HG03460 (cell line): ENCODE results near the gene NXN.
"Not testable (repeated sequence)": the region's sequence is repeated elsewhere in the genome, so short reads cannot be mapped to it uniquely, and the experiment has no call there.

Experiments
- ATAC-seq: cut with Tn5 transposase; IDR thresholded peaks from one replicate; pipeline ENCODE4 v1.9.1; 2021; ENCODE audit not compliant: unreplicated experiment

Gene NXN

DNA sequence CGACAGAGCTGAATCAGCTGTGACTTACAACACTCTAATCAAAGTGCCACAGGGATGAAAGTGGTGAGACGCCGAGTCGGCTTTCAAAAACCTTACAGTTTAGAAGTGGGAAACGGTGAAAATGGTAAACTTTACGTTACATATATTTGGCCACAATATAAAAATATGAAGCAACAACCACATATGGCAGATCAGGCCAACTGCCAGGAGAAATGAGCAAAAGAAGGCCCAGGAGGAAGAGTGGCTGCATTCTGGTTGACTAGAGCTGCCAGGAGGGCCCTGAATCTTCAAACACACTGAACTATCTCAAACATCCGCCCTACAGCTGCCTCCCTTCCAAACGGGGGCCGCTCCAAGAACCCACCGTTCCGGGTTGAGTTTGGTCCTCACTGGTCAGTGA, 141.1 kb downstream of the NXN start:
- no peak for ATAC-seq

DNA sequence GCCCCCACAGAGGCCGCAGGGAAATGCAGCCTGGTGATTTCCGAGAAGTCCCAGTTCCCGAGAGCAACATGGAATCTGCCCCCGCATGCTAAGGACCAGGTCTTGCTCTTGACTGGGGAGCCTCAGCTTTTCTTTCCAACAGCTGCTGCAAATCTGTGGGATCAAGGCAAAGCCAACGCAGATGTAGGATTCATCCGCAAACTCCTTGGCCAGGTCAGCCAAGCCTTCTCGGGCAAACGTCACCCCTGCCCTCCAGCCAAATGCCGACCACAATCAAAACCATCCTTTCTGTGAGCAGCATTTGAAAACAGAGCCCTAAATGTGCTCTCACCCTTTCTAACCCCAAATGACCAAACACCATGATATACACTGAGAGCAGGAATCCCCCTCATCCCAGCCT, 143.4 kb downstream of the NXN start:
- ATAC-seq, result no peak

GRCh38 chr17:835721-836120, 143.9 kb downstream of the NXN start:
- ATAC-seq, result not testable (repeated sequence)

DNA sequence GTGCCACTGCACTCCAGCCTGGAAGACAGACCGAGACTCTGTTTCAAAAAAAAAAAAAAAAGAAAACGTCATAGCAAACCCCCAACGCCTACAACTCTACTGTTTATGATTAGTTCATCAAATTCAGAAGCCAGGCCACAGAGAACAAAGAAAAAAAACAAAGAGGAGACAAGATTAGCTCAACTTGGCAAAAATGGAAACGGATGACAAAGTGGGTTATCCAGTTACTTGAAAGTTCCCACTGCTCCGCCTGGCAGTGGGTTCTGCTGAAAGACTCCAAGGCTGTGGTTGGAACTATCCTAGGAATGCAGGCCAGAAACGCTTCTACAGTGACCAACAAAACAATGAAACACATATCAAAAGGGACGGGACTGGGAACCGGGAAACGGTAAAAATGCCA, 144.3 kb downstream of the NXN start:
- no peak for ATAC-seq

DNA sequence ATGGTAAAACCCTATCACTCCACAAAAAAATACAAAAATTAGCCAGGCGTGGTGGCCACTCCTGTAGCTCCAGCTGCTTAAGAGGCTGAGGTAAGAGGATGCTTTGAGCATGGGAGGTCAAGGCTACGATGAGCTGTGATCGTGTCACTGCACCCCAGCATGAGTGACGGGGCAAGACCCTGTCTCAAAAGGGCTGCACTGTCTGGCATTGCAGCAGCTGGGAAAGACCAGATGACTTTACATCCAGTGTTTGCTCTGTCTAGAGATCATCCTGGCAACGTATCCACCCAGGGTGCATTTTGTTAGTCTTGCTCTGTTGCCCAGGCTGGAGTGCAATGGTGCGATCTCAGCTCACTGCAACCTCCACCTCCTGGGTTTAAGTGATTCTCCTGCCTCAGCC, 145.4 kb downstream of the NXN start:
- ATAC-seq, result no peak

DNA sequence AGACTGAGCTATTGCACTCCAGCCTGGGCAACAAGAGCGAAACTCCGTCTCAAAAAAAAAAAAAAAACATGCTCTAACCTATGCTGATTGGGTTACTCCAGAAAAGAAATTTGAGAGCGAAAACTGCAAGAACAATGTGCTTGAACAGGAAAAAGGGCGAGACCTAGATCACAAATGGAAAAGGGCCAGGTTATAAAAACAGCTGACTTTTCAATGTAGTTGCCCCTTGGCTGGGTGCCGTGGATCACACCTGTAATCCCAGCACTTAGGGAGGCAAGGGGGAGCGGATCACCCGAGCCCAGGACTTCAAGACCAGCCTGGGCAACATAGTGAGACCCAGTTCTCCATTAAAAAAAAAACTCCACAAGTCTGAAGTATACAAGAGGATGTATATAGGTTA, 148.6 kb downstream of the NXN start:
- ATAC-seq, result no peak

DNA sequence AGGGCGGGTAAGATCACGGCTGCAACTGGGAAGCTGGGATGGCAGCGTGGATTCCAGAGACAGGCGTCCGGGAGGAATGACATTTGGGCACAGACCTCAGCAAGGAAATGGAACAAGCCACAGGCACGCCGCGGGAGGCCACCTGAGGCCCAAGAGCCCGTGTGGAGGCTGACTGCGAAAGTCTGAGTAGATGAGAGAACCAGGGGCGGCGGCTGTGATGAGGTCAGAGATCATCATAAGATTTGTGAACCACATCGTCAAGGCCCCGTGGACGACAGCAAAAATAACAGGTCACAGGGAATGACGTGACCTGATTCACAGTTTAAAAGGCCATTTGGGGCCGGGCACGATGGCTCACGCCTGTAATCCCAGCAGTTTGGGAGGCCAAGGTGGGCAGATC, 149.2 kb downstream of the NXN start:
- no peak for ATAC-seq

GRCh38 chr17:829614-830013, 150.0 kb downstream of the NXN start:
- not testable (repeated sequence) for ATAC-seq

DNA sequence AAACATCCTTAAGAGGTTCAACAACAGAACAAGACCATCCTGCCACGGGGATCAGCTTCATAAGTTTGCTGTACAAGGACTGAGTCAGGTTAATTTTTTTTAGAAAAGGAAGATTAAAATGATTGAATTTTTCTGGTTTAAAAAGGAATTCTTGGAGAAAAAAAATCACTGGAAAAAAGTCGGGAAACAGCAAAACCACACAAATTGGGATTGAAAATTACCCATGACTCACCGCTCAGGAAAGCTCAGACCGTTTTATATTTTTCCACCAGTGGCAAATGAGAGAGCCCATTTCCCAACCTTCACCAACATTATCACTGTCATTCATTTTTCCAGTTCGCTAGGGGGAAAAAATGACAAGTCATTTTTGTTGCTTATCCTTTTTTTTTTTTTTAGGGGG, 150.8 kb downstream of the NXN start:
- no peak for ATAC-seq

DNA sequence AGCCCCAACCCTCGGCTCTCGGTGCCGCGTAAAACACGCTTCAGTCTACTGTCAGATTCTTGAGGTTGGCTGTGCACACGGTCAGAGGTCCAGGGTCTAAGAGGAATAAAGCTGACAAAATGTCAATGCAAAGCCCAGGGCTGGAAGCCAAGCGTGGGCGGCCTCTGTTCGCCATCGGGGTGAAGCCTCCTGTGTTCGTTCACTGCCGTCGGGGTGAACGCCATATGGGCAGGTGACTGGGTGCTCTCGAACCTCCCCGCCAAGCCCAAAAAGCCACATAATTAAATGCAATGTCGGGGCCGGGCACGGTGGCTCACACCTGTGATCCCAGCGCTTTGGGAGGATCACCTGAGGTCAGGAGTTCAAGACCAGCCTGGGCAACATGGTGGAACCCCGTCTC, 152.8 kb downstream of the NXN start:
- ATAC-seq, result no peak

DNA sequence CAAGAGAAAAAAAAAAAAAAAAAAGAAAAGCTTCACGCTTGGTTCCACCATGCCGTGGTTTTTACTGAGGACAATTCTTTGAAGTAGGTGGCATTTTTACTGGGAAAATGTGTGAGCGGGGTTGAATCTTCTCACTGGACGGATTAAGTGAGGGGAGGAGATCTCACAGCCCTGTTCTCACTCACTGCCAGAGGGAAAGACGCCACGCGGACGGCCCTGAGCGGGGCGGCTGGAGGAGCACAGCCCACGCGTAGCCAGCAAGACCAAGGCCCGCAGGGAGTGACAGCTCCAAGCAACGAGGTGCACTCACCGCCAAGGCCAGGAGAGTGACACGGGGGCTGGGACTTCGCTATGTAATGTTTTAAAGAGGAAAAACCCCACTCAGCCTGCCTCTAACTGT, 154.4 kb downstream of the NXN start:
- ATAC-seq, result no peak

- no peak for ATAC-seq
Observed at GRCh38 chr17:824378-824777, 155.2 kb downstream of the NXN start.

DNA sequence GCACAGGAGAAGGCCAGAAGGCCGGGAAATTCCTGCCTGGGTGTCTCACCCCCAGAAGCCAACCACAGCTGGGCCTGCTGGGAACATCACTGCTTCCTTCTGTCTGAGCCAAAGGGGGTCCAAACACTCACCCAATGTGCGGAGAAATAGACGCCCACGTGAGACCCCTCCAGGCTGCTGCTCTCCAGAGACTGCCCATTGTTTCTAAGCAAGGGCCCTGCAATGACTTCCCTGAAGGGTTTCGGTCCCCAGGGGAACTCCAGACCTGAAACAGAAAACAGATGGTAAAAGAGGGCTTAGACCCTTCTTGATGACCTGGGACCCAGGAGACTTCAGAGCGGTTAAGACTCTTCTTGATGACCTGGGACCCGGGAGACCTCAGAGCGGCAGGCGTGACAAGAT, 156.1 kb downstream of the NXN start:
- ATAC-seq, result no peak

GRCh38 chr17:819251-819650, 160.3 kb downstream of the NXN start:
- ATAC-seq, result no peak

- ATAC-seq, result no peak
Observed at GRCh38 chr17:814371-814770, 165.2 kb downstream of the NXN start.

DNA sequence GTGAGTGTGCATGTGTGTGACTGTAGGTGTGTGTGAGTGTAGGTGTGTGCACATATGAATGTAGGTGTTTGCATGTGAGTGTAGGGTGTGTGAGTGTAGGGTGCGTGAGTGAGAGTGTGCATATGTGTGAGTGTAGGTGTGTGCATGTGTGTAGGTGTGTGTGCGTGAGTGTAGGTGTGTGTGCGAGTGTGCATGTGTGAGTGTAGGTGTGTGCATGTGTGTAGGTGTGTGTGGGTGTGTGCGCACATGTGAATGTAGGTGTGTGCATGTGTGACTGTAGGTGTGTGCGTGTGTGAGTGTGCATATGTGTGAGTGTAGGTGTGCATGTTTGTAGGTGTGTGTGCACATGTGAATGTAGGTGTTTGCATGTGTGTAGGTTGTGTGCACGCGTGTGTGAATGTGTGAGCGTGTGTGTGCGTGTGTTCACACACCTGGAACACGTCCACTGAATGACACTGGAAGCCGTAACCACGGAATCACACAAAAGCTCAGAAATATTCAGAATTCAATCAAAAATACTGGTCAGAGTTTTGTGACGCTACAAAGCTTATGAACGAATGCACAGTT, 166.9 kb downstream of the NXN start:
- no peak for ATAC-seq

GRCh38 chr17:811051-811784, 168.4 kb downstream of the NXN start:
- ATAC-seq, result no peak

GRCh38 chr17:807523-808294, 171.9 kb downstream of the NXN start:
- no peak for ATAC-seq

DNA sequence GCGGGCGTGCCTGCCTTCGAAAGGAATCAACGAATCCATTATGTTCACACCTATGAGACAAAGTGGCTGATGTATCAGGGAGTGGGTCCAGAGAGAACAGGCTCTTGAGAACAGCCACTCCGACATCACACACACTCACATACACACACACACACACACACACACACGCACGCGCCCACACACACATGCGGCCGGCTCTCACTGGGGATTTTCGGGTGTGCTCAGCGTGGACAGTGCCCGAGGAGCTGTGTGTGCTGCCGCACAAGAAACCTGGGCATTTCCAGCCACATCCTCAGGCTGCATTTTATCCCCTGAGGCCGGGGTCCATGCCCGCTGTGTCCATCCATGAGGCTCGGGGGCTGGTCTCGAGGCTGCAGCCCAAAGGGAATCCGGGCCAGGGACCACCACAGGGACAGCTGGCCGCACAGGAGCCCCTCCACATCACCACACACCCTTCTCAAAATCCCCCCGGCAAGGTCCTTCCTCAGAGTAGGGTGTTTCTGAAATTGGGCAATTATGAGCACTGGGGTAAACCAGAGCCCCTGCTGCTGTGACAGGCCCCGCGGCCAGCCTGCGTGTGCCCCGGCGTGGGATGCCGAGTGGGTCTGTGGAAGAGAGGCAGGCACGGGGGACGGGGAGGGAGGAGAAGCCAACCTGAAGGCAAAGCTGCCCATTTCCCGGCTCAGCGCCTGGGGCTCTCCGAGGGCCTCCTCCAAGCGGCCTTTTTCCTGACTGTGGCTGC, 172.6 kb downstream of the NXN start:
- ATAC-seq, result no peak

DNA sequence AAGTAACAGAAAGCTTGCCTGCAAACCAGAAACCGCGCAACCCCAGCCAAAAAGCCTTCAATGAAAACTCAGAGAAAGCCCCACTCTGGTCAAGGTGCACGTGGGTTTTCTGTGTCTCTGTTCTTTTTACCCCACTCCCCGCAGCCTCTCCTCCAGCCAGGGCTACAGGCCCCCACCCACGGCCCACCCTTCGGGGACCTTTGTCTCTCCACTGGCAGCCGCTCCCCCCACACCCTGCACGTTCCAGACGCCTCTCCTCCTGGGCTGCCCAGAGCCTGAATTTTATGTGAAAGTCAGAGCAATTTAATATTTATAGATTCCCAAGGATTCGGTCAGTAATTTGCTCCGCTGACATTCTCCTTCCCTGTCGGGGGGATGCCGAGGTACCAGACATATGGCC, 173.2 kb downstream of the NXN start:
- no peak for ATAC-seq

DNA sequence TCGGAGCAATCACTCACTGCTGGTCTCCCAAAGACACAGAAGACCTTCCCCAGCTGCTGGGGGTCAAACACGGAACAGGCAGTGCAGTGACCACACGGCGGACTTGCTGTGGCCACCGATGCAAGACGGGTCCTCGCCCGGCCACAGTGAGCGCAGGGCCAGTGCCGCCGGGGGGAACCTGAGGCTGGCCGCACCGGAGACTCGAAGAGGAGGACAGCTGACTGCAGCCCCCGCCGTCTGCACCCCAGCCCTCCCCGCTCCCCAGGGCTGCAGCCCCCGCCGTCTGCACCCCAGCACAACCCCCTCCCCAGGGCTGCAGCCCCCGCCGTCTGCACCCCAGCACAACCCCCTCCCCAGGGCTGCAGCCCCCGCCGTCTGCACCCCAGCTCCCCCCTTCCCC, 173.7 kb downstream of the NXN start:
- ATAC-seq, result not testable (repeated sequence)
